HEK293 (cell line): ENCODE measurements around the gene FAM89A.

Experiments used
- BCL11A ChIP-seq: fragments of 450-650 bp; formaldehyde crosslinking; IDR thresholded peaks from 2 replicates; pipeline ENCODE4 v1.5.1; 2016; ENCODE audit warnings: low read depth, missing biosample characterization, missing genetic modification characterization
- GLI2 ChIP-seq: fragments of 450-650 bp; formaldehyde crosslinking; IDR thresholded peaks from 2 replicates; pipeline ENCODE4; 2017; ENCODE audit warnings: missing biosample characterization, missing genetic modification characterization, low read depth, borderline replicate concordance
- GLI4 ChIP-seq: fragments of 450-650 bp; formaldehyde crosslinking; IDR thresholded peaks from 2 replicates; pipeline ENCODE4 v1.5.1; 2016; ENCODE audit warnings: missing biosample characterization, missing genetic modification characterization
- MEIS1 ChIP-seq: sonication (generic); formaldehyde crosslinking; IDR thresholded peaks from 2 replicates; pipeline ENCODE4 v1.8.1; 2022; ENCODE audit warnings: missing genetic modification reagents, mild to moderate bottlenecking, borderline replicate concordance
- PRDM1 ChIP-seq: fragments of 450-650 bp; formaldehyde crosslinking; IDR thresholded peaks from 2 replicates; pipeline ENCODE4; 2016; ENCODE audit warnings: missing biosample characterization, missing genetic modification characterization
- REPIN1 ChIP-seq: fragments of 450-650 bp; formaldehyde crosslinking; IDR thresholded peaks from 2 replicates; pipeline ENCODE4 v1.5.1; 2017; ENCODE audit warnings: missing biosample characterization, missing genetic modification characterization, low read depth
- TRIM28 ChIP-seq: IDR thresholded peaks from 2 replicates; pipeline ENCODE4 v1.6.1; 2011; ENCODE audit warnings: low read length, control low read depth, borderline replicate concordance
- ZFP37 ChIP-seq: fragments of 450-650 bp; formaldehyde crosslinking; IDR thresholded peaks from 2 replicates; pipeline ENCODE4 v1.5.1; 2016; ENCODE audit warnings: missing biosample characterization, missing genetic modification characterization
- ZFP69B ChIP-seq: fragments of 450-650 bp; formaldehyde crosslinking; IDR thresholded peaks from 2 replicates; pipeline ENCODE4 v1.5.1; 2016; ENCODE audit warnings: missing biosample characterization, missing genetic modification characterization
- ZIC2 ChIP-seq: fragments of 450-650 bp; formaldehyde crosslinking; IDR thresholded peaks from 2 replicates; pipeline ENCODE4 v1.5.1; 2016; ENCODE audit warnings: missing biosample characterization, missing genetic modification characterization
- ZNF16 ChIP-seq: fragments of 450-650 bp; formaldehyde crosslinking; IDR thresholded peaks from 2 replicates; pipeline ENCODE4 v1.5.1; 2016; ENCODE audit warnings: low read depth, missing biosample characterization, missing genetic modification characterization
- ZNF175 ChIP-seq: fragments of 450-650 bp; formaldehyde crosslinking; IDR thresholded peaks from 2 replicates; pipeline ENCODE4 v1.5.1; 2016; ENCODE audit warnings: missing biosample characterization, missing genetic modification characterization
- ZNF354C ChIP-seq: fragments of 450-650 bp; formaldehyde crosslinking; IDR thresholded peaks from 2 replicates; pipeline ENCODE4 v1.5.1; 2016; ENCODE audit warnings: missing biosample characterization, missing genetic modification characterization, low read depth, borderline replicate concordance
- ZNF416 ChIP-seq: fragments of 450-650 bp; formaldehyde crosslinking; IDR thresholded peaks from 2 replicates; pipeline ENCODE4 v1.5.1; 2016; ENCODE audit warnings: missing biosample characterization, missing genetic modification characterization
- ZNF48 ChIP-seq: fragments of 450-650 bp; formaldehyde crosslinking; IDR thresholded peaks from 2 replicates; pipeline ENCODE4 v1.5.1; 2016; ENCODE audit warnings: missing biosample characterization, missing genetic modification characterization
- ZNF501 ChIP-seq: fragments of 450-650 bp; formaldehyde crosslinking; IDR thresholded peaks from 2 replicates; pipeline ENCODE4 v1.5.1; 2016; ENCODE audit warnings: missing biosample characterization, missing genetic modification characterization
- ZNF548 ChIP-seq: fragments of 450-650 bp; formaldehyde crosslinking; IDR thresholded peaks from 2 replicates; pipeline ENCODE4 v1.5.1; 2016; ENCODE audit warnings: missing biosample characterization, missing genetic modification characterization
- ZNF555 ChIP-seq: fragments of 450-650 bp; formaldehyde crosslinking; conservative IDR thresholded peaks from 2 replicates; pipeline ENCODE4 v1.5.1; 2017; ENCODE audit warnings: missing biosample characterization, mild to moderate bottlenecking, missing genetic modification characterization, inconsistent platforms
- ZNF600 ChIP-seq: fragments of 450-650 bp; formaldehyde crosslinking; IDR thresholded peaks from 2 replicates; pipeline ENCODE4 v1.5.1; 2016; ENCODE audit warnings: missing biosample characterization, missing genetic modification characterization
- ZNF670 ChIP-seq: fragments of 450-650 bp; formaldehyde crosslinking; IDR thresholded peaks from 2 replicates; pipeline ENCODE4 v1.5.1; 2016; ENCODE audit warnings: missing biosample characterization, missing genetic modification characterization, low read depth
- ZNF792 ChIP-seq: fragments of 450-650 bp; formaldehyde crosslinking; IDR thresholded peaks from 2 replicates; pipeline ENCODE4 v1.5.1; 2016; ENCODE audit warnings: missing biosample characterization, missing genetic modification characterization
- ZNF837 ChIP-seq: fragments of 450-650 bp; formaldehyde crosslinking; IDR thresholded peaks from 2 replicates; pipeline ENCODE4 v1.5.1; 2016; ENCODE audit warnings: missing biosample characterization, missing genetic modification characterization
- ZNF843 ChIP-seq: fragments of 450-650 bp; formaldehyde crosslinking; IDR thresholded peaks from 2 replicates; pipeline ENCODE4 v1.5.1; 2016; ENCODE audit warnings: missing biosample characterization, missing genetic modification characterization
- TF ChIP-seq, protein P1 (sequence below): fragments of 450-650 bp; formaldehyde crosslinking; IDR thresholded peaks from 2 replicates; pipeline ENCODE4 v1.5.1; 2016; ENCODE audit warnings: missing biosample characterization, missing genetic modification characterization, low read depth
- TF ChIP-seq, protein P2 (sequence below): fragments of 450-650 bp; formaldehyde crosslinking; IDR thresholded peaks from 2 replicates; pipeline ENCODE4 v1.5.0; 2017; ENCODE audit warnings: missing biosample characterization, missing genetic modification characterization, borderline replicate concordance
- TF ChIP-seq, protein P3 (sequence below): fragments of 450-650 bp; formaldehyde crosslinking; IDR thresholded peaks from 2 replicates; pipeline ENCODE4 v1.5.1; 2016; ENCODE audit warnings: missing biosample characterization, missing genetic modification characterization
- TF ChIP-seq, protein P4 (sequence below): sonication (generic); formaldehyde crosslinking; IDR thresholded peaks from 2 replicates; pipeline ENCODE4 v1.8.1; 2022; ENCODE audit warnings: mild to moderate bottlenecking, moderate library complexity, missing genetic modification reagents
- TF ChIP-seq, protein P5 (sequence below): fragments of 450-650 bp; formaldehyde crosslinking; IDR thresholded peaks from 2 replicates; pipeline ENCODE4 v1.5.1; 2017; ENCODE audit warnings: missing biosample characterization, missing genetic modification characterization
- TF ChIP-seq, protein P6 (sequence below): fragments of 450-650 bp; formaldehyde crosslinking; IDR thresholded peaks from 2 replicates; pipeline ENCODE4 v1.5.1; 2016; ENCODE audit warnings: missing biosample characterization, missing genetic modification characterization

FAM89A gene

DNA sequence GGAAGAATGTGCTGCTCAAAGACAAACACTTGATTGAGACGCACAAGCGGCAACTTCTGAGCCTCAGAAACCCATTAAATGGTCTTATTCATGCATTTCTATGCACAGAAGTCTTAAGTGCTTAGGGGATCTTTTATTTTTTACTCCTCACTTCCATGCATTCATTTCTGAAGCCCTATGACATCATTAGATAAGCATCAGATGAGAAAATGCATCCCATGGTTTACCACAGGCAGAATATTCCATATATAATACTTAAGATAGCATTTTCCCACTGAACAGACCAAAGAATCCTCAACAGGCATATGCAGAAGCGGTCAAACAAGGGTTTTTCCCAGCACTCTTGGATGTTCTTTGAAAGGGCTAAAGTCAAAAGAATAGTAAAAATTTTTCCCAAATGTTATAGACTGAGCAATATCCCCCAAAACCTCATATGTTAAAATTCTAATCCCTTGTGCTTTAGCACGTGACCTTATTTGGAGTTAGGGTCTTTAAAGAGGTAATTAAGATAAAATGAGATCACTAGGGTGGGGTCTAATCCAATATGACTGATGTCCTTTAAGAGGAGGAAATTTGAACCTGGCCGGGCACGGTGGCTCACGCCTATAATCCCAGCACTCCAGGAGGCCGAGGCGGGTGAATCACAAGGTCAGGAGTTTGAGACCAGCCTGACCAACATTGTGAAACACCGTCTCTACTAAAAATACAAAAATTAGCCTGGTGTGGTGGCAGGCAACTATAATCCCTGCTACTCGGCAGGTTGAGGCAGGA is 22.6 kb upstream of the FAM89A start (continued):
- TF ChIP-seq, protein P1, sequence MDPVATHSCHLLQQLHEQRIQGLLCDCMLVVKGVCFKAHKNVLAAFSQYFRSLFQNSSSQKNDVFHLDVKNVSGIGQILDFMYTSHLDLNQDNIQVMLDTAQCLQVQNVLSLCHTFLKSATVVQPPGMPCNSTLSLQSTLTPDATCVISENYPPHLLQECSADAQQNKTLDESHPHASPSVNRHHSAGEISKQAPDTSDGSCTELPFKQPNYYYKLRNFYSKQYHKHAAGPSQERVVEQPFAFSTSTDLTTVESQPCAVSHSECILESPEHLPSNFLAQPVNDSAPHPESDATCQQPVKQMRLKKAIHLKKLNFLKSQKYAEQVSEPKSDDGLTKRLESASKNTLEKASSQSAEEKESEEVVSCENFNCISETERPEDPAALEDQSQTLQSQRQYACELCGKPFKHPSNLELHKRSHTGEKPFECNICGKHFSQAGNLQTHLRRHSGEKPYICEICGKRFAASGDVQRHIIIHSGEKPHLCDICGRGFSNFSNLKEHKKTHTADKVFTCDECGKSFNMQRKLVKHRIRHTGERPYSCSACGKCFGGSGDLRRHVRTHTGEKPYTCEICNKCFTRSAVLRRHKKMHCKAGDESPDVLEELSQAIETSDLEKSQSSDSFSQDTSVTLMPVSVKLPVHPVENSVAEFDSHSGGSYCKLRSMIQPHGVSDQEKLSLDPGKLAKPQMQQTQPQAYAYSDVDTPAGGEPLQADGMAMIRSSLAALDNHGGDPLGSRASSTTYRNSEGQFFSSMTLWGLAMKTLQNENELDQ, result no peak
- no peak for TF ChIP-seq BCL11A (tag by site-specific recombination)
- TF ChIP-seq ZNF843, result no peak
- no peak for TF ChIP-seq ZNF175 (tag by site-specific recombination)
- TF ChIP-seq ZNF555, result no peak
- no peak for TF ChIP-seq MEIS1
- TF ChIP-seq ZNF354C (tag by site-specific recombination), result no peak
- no peak for TF ChIP-seq ZNF670
- no peak for TF ChIP-seq ZNF548 (tag by site-specific recombination)
- TF ChIP-seq PRDM1 (tag by site-specific recombination), result no peak
- TF ChIP-seq, protein P2, sequence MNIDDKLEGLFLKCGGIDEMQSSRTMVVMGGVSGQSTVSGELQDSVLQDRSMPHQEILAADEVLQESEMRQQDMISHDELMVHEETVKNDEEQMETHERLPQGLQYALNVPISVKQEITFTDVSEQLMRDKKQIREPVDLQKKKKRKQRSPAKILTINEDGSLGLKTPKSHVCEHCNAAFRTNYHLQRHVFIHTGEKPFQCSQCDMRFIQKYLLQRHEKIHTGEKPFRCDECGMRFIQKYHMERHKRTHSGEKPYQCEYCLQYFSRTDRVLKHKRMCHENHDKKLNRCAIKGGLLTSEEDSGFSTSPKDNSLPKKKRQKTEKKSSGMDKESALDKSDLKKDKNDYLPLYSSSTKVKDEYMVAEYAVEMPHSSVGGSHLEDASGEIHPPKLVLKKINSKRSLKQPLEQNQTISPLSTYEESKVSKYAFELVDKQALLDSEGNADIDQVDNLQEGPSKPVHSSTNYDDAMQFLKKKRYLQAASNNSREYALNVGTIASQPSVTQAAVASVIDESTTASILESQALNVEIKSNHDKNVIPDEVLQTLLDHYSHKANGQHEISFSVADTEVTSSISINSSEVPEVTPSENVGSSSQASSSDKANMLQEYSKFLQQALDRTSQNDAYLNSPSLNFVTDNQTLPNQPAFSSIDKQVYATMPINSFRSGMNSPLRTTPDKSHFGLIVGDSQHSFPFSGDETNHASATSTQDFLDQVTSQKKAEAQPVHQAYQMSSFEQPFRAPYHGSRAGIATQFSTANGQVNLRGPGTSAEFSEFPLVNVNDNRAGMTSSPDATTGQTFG, result no peak
- TF ChIP-seq, protein P3, sequence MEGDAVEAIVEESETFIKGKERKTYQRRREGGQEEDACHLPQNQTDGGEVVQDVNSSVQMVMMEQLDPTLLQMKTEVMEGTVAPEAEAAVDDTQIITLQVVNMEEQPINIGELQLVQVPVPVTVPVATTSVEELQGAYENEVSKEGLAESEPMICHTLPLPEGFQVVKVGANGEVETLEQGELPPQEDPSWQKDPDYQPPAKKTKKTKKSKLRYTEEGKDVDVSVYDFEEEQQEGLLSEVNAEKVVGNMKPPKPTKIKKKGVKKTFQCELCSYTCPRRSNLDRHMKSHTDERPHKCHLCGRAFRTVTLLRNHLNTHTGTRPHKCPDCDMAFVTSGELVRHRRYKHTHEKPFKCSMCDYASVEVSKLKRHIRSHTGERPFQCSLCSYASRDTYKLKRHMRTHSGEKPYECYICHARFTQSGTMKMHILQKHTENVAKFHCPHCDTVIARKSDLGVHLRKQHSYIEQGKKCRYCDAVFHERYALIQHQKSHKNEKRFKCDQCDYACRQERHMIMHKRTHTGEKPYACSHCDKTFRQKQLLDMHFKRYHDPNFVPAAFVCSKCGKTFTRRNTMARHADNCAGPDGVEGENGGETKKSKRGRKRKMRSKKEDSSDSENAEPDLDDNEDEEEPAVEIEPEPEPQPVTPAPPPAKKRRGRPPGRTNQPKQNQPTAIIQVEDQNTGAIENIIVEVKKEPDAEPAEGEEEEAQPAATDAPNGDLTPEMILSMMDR (tag by site-specific recombination), result no peak
- no peak for TF ChIP-seq GLI2 (tag by site-specific recombination)
- no peak for TF ChIP-seq ZNF416
- TF ChIP-seq, protein P4, sequence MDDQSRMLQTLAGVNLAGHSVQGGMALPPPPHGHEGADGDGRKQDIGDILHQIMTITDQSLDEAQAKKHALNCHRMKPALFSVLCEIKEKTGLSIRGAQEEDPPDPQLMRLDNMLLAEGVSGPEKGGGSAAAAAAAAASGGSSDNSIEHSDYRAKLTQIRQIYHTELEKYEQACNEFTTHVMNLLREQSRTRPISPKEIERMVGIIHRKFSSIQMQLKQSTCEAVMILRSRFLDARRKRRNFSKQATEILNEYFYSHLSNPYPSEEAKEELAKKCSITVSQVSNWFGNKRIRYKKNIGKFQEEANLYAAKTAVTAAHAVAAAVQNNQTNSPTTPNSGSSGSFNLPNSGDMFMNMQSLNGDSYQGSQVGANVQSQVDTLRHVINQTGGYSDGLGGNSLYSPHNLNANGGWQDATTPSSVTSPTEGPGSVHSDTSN (CRISPR knock-in tag), result no peak
- no peak for TF ChIP-seq ZNF792
- no peak for TF ChIP-seq ZNF501 (tag by site-specific recombination)
- TF ChIP-seq ZFP69B (tag by site-specific recombination), result no peak
- TF ChIP-seq ZNF837 (tag by site-specific recombination), result no peak
- peak; percentile 26; the same call in 1 of the 2 replicates for TF ChIP-seq GLI4 (tag by site-specific recombination)
- no peak for TF ChIP-seq ZIC2 (tag by site-specific recombination)
- TF ChIP-seq ZNF48, result no peak
- TF ChIP-seq, protein P5, sequence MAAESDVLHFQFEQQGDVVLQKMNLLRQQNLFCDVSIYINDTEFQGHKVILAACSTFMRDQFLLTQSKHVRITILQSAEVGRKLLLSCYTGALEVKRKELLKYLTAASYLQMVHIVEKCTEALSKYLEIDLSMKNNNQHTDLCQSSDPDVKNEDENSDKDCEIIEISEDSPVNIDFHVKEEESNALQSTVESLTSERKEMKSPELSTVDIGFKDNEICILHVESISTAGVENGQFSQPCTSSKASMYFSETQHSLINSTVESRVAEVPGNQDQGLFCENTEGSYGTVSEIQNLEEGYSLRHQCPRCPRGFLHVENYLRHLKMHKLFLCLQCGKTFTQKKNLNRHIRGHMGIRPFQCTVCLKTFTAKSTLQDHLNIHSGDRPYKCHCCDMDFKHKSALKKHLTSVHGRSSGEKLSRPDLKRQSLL (tag by site-specific recombination), result no peak
- TF ChIP-seq ZNF16 (tag by site-specific recombination), result no peak
- TF ChIP-seq, protein P6, sequence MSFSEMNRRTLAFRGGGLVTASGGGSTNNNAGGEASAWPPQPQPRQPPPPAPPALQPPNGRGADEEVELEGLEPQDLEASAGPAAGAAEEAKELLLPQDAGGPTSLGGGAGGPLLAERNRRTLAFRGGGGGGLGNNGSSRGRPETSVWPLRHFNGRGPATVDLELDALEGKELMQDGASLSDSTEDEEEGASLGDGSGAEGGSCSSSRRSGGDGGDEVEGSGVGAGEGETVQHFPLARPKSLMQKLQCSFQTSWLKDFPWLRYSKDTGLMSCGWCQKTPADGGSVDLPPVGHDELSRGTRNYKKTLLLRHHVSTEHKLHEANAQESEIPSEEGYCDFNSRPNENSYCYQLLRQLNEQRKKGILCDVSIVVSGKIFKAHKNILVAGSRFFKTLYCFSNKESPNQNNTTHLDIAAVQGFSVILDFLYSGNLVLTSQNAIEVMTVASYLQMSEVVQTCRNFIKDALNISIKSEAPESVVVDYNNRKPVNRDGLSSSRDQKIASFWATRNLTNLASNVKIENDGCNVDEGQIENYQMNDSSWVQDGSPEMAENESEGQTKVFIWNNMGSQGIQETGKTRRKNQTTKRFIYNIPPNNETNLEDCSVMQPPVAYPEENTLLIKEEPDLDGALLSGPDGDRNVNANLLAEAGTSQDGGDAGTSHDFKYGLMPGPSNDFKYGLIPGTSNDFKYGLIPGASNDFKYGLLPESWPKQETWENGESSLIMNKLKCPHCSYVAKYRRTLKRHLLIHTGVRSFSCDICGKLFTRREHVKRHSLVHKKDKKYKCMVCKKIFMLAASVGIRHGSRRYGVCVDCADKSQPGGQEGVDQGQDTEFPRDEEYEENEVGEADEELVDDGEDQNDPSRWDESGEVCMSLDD (tag by site-specific recombination), result no peak
- TF ChIP-seq TRIM28, result no peak
- no peak for TF ChIP-seq ZNF600 (tag by site-specific recombination)
- no peak for TF ChIP-seq REPIN1 (tag by site-specific recombination)
- no peak for TF ChIP-seq ZFP37 (tag by site-specific recombination)
